Calu3 (cell line): ENCODE data around the gene MPZL1. TPM values are rescaled to one million over a fixed set of nuclear protein-coding genes. Genes with fewer than 3 reads are reported as not detected.
"Not testable (repeated sequence)": the region's sequence is repeated elsewhere in the genome, so short reads cannot be mapped to it uniquely, and the experiment has no call there.

Source experiments
- BruUV-seq: library from RNA; stranded (reverse); fragments of 400-500 nt; replicated peaks from 2 replicates; lab custom pipeline; 2021; lab: Mats Ljungman, UMichigan
- CTCF ChIA-PET: fragments of 300-600 bp; sonication (Branson Sonifier 250); formaldehyde crosslinking; loops from one replicate; lab custom pipeline; 2022; ENCODE audit warnings: antibody characterized with exemption; lab: Charles Lee
- DNase-seq: peaks from one replicate; pipeline ENCODE4 v3.0.0; 2022
- H3K27ac Mint-ChIP-seq: one replicate; pipeline ENCODE4 v1.8.0; 2022; ENCODE audit warnings: mixed read lengths; ENCODE audit not compliant: unreplicated experiment
- H3K27me3 Mint-ChIP-seq: one replicate; pipeline ENCODE4 v1.8.0; 2022; ENCODE audit warnings: mixed read lengths; ENCODE audit not compliant: unreplicated experiment
- H3K36me3 Mint-ChIP-seq: one replicate; pipeline ENCODE4 v1.8.0; 2022; ENCODE audit warnings: mild to moderate bottlenecking, moderate library complexity, mixed read lengths; ENCODE audit not compliant: insufficient read depth, unreplicated experiment
- H3K4me1 Mint-ChIP-seq: one replicate; pipeline ENCODE4 v1.8.0; 2022; ENCODE audit warnings: mild to moderate bottlenecking, low read depth, mixed read lengths; ENCODE audit not compliant: unreplicated experiment
- H3K4me3 Mint-ChIP-seq: one replicate; pipeline ENCODE4 v1.8.0; 2022; ENCODE audit warnings: mild to moderate bottlenecking, low read depth, moderate library complexity, mixed read lengths; ENCODE audit not compliant: unreplicated experiment
- H3K9me3 Mint-ChIP-seq: one replicate; pipeline ENCODE4 v1.8.0; 2022; ENCODE audit warnings: low read depth, mixed read lengths; ENCODE audit not compliant: unreplicated experiment
- CTCF ChIP-seq: fragments of 200-600 bp; IDR thresholded peaks from one replicate; pipeline ENCODE4 v1.8.0; 2022; ENCODE audit warnings: antibody characterized with exemption; ENCODE audit not compliant: unreplicated experiment
- intact Hi-C: fragments of 100-400 bp; cut with micrococcal nuclease; formaldehyde crosslinking; loops from one replicate; pipeline ENCODE4 v1.10.0; 2022; ENCODE audit not compliant: unreplicated experiment
- total RNA-seq: library from RNA; stranded (reverse); gene quantifications from 2 replicates; pipeline ENCODE4 v1.2.3, GENCODE V29; 2022

Gene MPZL1
- total RNA-seq, 1 experiment from 2014 or later = 139 TPM

GRCh38 chr1:167800251-167800650 lies 78.5 kb downstream of the MPZL1 start:
- Mint-ChIP-seq H3K9me3 (no peaks in the 10 kb centered on the region), H3K4me3 (no peak overlapping the region), H3K36me3 (peaks cover 6% of the 10 kb centered on the region), H3K4me1 (peaks cover 31% of the 10 kb centered on the region), H3K27me3 (no peaks in the 10 kb centered on the region), H3K27ac (no peak overlapping the region)
- intact Hi-C loops = loop anchor here (5.0 kb wide), 1 partner anchor 282 kb away; no protein-coding TSS in a partner anchor
- no peak for DNase-seq
- CTCF ChIA-PET = interaction anchor here (0.7 to 1.4 kb wide), 2 partner anchors 78 to 519 kb away, joined by 3 to 4 read pairs; partner anchors contain the start of gene MPZL1
- TF ChIP-seq CTCF = no peak
- BruUV-seq = no TSS peak

GRCh38 chr1:167802235-167802634 lies 80.5 kb downstream of the MPZL1 start:
- no peak for DNase-seq
- no peaks in the 10 kb centered on the region for H3K9me3 Mint-ChIP-seq
- no peak overlapping the region for H3K27ac Mint-ChIP-seq
- no peak overlapping the region for H3K4me3 Mint-ChIP-seq
- H3K27me3 Mint-ChIP-seq = no peaks in the 10 kb centered on the region
- CTCF ChIA-PET = no interaction called here
- no peak for TF ChIP-seq CTCF
- no TSS peak for BruUV-seq
- peaks cover 26% of the 10 kb centered on the region for H3K4me1 Mint-ChIP-seq
- peaks cover 6% of the 10 kb centered on the region for H3K36me3 Mint-ChIP-seq
- intact Hi-C loops = loop anchor here (5.0 kb wide), 1 partner anchor 280 kb away; no protein-coding TSS in a partner anchor

GRCh38 chr1:167803358-167804207 lies 81.8 kb downstream of the MPZL1 start:
- peak; percentile 95 for TF ChIP-seq CTCF
- intact Hi-C loops = loop anchor here (1.0 to 5.0 kb wide), 3 partner anchors 82 to 279 kb away; partner anchors contain the start of gene MPZL1
- H3K4me3 Mint-ChIP-seq = peak overlapping the region; percentile 20
- CTCF ChIA-PET = interaction anchor here (0.6 kb wide), 2 partner anchors 126 to 200 kb away, joined by 3 to 4 read pairs; no protein-coding TSS in a partner anchor
- peaks cover 24% of the 10 kb centered on the region for H3K4me1 Mint-ChIP-seq
- no TSS peak for BruUV-seq
- H3K27ac Mint-ChIP-seq = peak overlapping the region; percentile 3
- H3K27me3 Mint-ChIP-seq = no peaks in the 10 kb centered on the region
- peak; percentile 95 for DNase-seq
- no peaks in the 10 kb centered on the region for H3K9me3 Mint-ChIP-seq
- peaks cover 6% of the 10 kb centered on the region for H3K36me3 Mint-ChIP-seq

GRCh38 chr1:167805041-167805556 lies 83.3 kb downstream of the MPZL1 start:
- no peaks in the 10 kb centered on the region for H3K27me3 Mint-ChIP-seq
- no peak overlapping the region for H3K27ac Mint-ChIP-seq
- no TSS peak for BruUV-seq
- no peak for DNase-seq
- CTCF ChIA-PET = no interaction called here
- intact Hi-C loops = no loop called here
- TF ChIP-seq CTCF = no peak
- H3K9me3 Mint-ChIP-seq = no peaks in the 10 kb centered on the region
- peaks cover 24% of the 10 kb centered on the region for H3K4me1 Mint-ChIP-seq
- peaks cover 6% of the 10 kb centered on the region for H3K36me3 Mint-ChIP-seq
- H3K4me3 Mint-ChIP-seq = no peak overlapping the region

GRCh38 chr1:167806235-167806634 lies 84.5 kb downstream of the MPZL1 start:
- H3K36me3 Mint-ChIP-seq, CTCF ChIA-PET, H3K27me3 Mint-ChIP-seq, H3K27ac Mint-ChIP-seq, H3K9me3 Mint-ChIP-seq, BruUV-seq, H3K4me3 Mint-ChIP-seq, DNase-seq, intact Hi-C loops: not testable (repeated sequence)
- H3K4me1 Mint-ChIP-seq = peaks cover 24% of the 10 kb centered on the region

- H3K4me1 Mint-ChIP-seq = peaks cover 24% of the 10 kb centered on the region
- H3K9me3 Mint-ChIP-seq, intact Hi-C loops, CTCF ChIA-PET, BruUV-seq, H3K27ac Mint-ChIP-seq, DNase-seq, H3K36me3 Mint-ChIP-seq, H3K4me3 Mint-ChIP-seq, H3K27me3 Mint-ChIP-seq: not testable (repeated sequence)
Measured at GRCh38 chr1:167806676-167807075, 84.9 kb downstream of the MPZL1 start.
